HG02642 (cell line): ENCODE results near the gene ABCA13.

Experiments
- ATAC-seq: cut with Tn5 transposase; IDR thresholded peaks from one replicate; pipeline ENCODE4 v1.9.1; 2021; ENCODE audit warnings: mild to moderate bottlenecking; ENCODE audit not compliant: unreplicated experiment, poor library complexity

Gene ABCA13

GRCh38 chr7:48419401-48419800 lies 248.1 kb downstream of the ABCA13 start:
- no peak for ATAC-seq

- no peak for ATAC-seq
Measured at GRCh38 chr7:48420206-48420605, 248.9 kb downstream of the ABCA13 start.

DNA sequence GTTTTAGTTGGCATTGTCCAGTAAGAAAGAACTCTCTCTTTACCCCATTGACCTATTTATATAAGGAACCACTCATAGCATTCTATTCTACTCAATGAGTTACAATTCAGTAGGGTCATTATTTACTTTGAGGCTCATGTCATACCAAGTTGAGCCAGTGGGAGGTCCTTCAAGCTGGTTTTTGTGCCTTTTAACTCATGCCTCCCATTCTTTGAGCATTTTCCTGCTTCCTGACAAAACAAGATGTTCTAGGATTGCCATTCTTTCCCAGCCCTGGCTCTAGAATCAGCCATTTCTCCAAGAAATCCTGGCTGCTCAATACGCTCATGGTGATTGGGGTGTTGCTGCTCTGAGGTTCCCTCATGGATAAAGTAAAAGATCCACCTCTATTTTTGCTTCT lies 250.1 kb downstream of the ABCA13 start:
- no peak for ATAC-seq

DNA sequence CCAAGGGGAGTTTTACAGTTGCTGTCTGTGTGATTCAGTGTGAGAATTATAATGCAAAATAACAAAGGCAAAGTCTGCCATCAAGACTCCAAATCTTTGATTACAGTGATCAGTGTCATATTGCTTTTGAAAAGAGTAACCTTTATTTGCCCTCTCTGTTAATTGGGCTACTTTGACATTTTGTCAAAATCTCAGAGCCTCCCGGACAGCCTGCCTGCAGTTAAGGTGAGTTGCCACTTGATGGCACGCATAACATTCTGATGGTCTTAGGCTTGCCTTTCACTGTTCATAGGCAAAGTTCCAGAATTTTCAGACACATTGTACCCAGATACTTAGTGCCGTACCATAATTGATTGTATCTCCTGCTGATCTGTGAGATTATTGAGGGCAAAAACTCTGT lies 253.5 kb downstream of the ABCA13 start:
- ATAC-seq = no peak

GRCh38 chr7:48426331-48426965 lies 255.2 kb downstream of the ABCA13 start:
- ATAC-seq = no peak

DNA sequence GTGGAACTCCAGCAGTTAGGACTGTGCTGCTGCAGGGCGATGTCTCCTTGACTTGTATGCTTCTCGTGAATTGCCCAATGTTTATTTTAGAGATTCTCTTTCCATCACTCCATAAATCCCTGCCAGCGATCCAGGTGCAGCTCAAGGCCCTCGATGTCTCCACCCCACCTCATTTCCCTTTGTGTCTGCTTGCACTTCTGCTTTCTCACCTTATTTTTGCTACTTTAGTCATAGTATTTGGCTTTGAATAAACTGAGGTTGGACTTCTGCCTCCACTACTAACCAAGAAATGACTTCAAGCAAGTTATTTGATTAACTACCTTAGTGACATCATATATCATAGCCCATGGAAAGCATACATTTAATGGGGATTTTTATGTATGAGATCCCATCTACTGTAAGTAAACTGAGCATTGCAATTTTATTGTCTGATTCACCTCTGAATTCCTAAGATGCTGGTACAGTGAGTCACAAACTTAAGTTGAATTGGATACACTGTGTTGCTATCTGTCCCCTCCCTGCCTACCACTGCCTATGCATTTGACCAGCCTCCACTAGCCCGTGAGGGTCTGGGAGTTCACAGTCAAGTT lies 255.8 kb downstream of the ABCA13 start:
- no peak for ATAC-seq

- no peak for ATAC-seq
Measured at GRCh38 chr7:48427671-48428070, 256.4 kb downstream of the ABCA13 start.

DNA sequence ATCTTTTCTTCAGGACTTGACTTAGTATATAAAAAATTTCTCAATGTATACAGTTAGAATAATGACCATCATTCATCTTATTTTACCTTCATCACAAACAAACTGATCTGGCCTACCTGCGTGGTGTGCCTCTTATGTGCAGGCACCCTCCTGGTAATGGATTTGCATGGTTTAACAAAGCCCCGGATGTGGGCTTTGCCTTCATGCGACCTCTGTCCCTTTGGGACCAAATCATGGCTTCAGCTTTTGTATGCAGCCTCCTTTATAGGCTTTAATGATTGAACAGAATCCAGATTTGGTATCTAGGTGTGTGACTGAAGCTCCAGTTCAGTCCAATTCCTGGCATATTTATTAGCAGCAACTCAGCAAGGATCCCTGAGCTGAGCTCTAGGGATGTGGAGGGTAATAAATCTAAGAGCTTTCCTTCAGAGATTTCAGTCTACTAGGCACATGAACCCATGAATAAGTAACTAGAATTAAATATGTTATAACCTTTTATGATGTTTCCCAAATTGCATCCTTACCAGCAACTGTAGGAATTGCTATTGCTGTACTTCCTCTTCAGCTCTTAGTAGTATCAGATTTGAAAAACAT lies 256.9 kb downstream of the ABCA13 start:
- no peak for ATAC-seq

- no peak for ATAC-seq
Measured at GRCh38 chr7:48429117-48429516, 257.9 kb downstream of the ABCA13 start.

- no peak for ATAC-seq
Measured at GRCh38 chr7:48438206-48438605, 266.9 kb downstream of the ABCA13 start.

DNA sequence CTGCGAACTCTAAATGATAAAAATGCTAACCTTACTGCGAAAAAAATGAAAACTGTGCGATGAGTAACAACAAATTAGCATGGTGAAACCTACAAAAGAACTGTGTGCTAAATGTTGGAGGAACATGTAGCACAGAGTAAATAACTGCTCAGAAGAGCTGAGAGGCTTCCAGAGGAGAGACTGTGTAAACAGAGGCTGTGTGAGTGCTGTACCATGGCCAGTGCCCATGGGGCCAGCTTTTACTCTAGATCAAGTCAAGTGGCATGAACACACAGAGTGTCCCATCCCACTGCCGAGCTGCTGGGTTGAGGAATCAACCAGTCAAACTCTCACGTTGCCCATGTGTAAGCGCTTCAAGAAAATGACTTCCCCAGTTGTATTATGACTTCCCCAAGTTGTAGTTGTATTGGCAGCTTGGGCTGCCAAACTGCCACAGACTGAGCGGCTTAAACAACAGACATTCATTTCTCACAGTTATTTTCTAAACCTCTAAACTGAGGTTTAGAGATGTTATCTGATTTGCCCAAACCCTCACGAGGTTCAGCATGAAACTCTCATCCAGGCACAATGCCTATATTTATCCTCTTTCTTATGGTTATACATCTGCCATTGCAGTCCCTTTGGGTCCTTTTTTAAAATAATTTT lies 270.7 kb downstream of the ABCA13 start:
- no peak for ATAC-seq

DNA sequence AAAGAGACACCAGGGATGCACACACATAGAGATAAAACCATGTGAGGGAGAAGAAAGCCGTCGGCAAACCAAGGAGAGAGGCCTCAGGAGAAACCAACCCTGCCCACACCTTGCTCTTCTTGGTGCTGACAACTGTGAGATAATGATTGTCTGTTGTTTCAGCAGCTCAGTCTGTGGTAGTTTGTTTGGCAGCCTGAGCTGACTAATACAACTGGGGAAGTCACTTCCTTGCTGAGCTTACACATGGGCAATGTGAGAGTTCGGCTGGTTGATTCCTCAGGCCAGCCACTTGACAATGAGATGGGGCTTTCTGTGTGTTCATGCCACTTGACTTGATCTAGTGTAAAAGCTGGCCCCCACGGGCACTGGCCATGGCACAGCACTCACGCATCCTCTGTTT lies 271.8 kb downstream of the ABCA13 start:
- no peak for ATAC-seq

DNA sequence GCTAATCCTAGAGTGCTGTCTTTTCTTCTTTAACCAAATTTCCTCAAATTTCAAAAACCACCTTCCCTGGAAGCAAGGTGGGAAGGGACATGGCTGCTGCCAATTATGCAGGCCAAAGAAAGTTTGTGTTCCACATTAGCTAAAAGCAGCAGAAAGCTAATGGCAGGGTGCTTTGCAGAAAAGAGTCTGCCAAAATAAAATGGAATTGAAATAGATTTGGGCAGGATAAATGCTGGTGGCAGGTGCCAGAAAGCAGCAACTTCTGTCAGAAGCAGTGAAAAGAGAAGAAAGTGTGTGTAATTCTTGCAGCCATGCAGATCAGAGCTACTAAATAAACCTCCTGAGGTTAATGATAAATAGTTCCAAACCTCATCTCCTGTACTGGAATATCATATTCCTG lies 275.5 kb downstream of the ABCA13 start:
- no peak for ATAC-seq

GRCh38 chr7:48452218-48452617 lies 281.0 kb downstream of the ABCA13 start:
- no peak for ATAC-seq

GRCh38 chr7:48454750-48455192 lies 283.5 kb downstream of the ABCA13 start:
- no peak for ATAC-seq

DNA sequence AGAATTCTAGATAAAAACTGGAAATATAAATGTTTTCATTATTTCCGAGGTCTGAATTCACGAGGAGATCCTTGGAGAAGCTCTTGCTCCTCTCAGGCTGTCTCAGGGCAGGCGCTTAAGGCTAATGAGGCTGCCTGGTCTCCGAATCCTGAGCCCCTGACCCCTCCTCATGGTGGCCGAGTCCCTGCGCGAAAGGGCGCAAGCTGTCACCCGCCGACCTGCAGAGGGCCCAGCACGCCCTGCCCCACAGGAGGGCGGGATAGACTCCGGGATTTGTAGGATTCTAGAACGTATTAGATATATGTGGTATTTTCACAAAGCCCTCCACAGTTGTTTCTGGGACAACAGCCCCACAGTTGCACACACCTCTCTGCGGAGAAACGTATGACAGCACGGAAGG lies 284.1 kb downstream of the ABCA13 start:
- ATAC-seq = no peak

DNA sequence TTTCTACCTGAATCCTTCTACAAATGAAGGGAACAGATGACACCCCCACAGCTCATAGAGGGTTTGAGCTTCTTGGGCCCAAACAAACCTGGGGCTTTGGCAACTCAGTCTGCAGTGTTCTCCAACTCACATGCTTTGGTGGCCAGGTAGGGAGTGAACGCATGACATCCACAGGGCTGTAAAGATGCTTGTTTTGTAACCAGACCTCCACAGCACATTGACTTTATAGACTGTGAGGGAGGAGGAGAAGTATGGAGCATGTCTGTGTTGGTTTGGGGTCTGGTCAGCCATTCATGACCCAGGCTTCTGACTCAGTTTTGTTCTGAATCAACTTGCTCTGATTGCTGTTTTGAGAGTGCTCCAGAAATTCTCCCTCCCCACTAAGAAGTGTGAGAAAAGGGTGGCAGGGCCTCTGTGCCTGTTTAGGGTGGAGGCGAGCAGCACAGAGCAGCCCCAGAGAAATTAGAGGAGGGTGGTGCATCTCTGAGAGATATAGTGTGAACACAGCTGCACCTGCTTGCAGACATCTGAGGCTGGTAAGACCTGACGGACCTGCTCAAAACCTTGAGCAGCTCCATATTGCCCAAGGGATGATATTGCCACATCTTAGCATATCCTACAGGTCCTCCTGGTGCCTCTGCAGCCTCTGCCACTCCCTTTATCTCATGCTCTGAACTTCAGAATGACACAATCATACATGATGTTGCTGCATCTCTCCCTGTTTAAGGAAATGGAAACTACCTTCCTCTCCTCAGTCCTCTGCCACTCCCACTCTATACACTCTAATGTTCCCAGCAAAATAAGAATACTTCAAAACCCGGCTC lies 287.7 kb downstream of the ABCA13 start:
- no peak for ATAC-seq

DNA sequence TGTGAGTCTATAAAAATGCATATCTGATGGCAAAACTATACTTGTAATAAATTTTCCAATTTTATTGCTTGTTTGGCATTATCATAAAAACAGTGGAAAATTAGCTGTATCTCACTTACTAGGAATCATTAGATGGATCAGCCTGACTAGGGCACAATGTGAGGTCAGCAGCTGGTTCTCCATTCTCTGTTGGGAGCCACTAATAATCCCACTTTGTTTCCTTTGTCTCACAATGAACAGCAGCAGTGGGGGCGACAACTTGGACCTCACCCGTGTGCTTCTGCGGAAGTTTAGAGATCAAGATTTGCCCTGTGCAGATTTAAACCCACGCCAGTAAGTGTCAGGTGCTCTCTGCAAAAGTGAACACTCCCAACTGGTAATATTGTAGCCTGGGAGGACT lies 295.5 kb downstream of the ABCA13 start:
- ATAC-seq = no peak

- ATAC-seq = no peak
Measured at GRCh38 chr7:48471196-48471595, 299.9 kb downstream of the ABCA13 start.

- ATAC-seq = no peak
Measured at GRCh38 chr7:48472640-48473039, 301.4 kb downstream of the ABCA13 start.
